ENCODE results near the gene FAM187B. TPM values are rescaled to one million over a fixed set of nuclear protein-coding genes. Genes with fewer than 3 reads are reported as not detected.

Gene FAM187B
- total and polyA plus RNA-seq, 2 experiments from 2014 or later, result not detected

DNA sequence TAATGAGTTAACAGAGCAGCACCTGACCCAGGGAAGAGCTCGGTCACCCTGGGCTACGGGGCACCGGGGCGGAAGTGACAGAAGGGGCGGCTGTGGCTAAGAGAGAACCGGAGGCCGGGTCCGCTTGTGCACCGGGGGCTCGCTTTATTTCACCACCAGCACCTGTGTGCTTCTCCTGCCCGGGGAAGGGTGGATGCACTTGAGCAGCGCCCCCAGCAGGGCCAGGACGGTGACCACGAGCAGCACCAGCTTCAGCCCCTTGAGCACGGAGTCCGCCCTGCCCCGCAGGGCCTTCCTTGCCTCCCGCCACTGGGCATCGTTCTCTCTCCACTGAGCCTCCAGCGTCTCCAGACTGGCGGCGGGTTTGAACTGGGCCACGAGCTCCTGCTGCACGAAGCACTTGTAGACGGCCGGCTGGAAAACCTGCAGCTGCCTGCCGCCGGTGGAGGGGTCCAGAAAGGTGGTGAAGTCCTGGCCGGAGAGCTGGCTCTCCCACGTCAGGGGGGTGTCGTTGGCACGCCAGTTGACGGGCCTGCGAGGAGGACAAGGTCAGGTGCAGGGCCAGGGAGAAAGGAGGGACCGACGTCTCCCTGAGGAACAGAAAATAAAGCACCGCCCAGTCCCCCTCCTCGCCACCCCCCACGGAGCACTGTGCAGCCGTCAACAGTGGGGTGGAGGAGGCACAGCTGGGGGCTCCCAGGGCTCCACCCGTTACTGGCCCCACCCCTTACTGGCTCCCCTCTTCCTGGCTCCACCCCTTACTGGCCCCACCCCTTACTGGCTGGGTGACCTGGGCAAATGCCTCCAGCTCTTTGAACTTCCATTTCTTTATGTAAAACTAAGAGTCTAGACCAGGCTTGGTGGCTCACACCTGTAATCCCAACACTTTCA is 3.6 kb downstream of the FAM187B start:
- Histone ChIP-seq H3K4me2 (no peak overlapping the region), H3K27me3 (no peaks in the 10 kb centered on the region), H3K4me1 (ENCODE audit: insufficient read depth) (peaks cover 4% of the 10 kb centered on the region), H3K9me2 (replicated peaks; ENCODE audit: insufficient read depth) (no peaks in the 10 kb centered on the region), H3K9me3 (ENCODE audit: low read depth) (no peaks in the 10 kb centered on the region), H3K36me3 (replicated peaks; ENCODE audit: insufficient read depth, low read depth) (no peaks in the 10 kb centered on the region), H3K79me2 (no peaks in the 10 kb centered on the region), H4K20me1 (ENCODE audit: insufficient read depth, poor library complexity, severe bottlenecking) (no peaks in the 10 kb centered on the region), H3K4me3 (no peak overlapping the region), H2AFZ (no peak overlapping the region), H3K27ac (no peak overlapping the region)
- no peak for TF ChIP-seq EZH2 (IDR thresholded peaks at IDR 0.05; ENCODE audit: borderline replicate concordance)
- no peak for TF ChIP-seq EZH2phosphoT487 (IDR thresholded peaks at IDR 0.05; ENCODE audit: low read depth, severe bottlenecking, unreplicated experiment)
- TF ChIP-seq, protein P1, sequence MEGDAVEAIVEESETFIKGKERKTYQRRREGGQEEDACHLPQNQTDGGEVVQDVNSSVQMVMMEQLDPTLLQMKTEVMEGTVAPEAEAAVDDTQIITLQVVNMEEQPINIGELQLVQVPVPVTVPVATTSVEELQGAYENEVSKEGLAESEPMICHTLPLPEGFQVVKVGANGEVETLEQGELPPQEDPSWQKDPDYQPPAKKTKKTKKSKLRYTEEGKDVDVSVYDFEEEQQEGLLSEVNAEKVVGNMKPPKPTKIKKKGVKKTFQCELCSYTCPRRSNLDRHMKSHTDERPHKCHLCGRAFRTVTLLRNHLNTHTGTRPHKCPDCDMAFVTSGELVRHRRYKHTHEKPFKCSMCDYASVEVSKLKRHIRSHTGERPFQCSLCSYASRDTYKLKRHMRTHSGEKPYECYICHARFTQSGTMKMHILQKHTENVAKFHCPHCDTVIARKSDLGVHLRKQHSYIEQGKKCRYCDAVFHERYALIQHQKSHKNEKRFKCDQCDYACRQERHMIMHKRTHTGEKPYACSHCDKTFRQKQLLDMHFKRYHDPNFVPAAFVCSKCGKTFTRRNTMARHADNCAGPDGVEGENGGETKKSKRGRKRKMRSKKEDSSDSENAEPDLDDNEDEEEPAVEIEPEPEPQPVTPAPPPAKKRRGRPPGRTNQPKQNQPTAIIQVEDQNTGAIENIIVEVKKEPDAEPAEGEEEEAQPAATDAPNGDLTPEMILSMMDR (IDR thresholded peaks at IDR 0.05; ENCODE audit: poor library complexity), result no peak
- DNase-seq (ENCODE audit: low spot score), result no peak
- 81% methylated on average over 38 of the region's 41 CpGs for WGBS (ENCODE audit: low lambda C conversion rate, missing lambda C conversion rate)

GRCh38 chr19:35223862-35224505 is 4.6 kb downstream of the FAM187B start:
- Histone ChIP-seq H3K4me2 (no peak overlapping the region), H4K20me1 (ENCODE audit: insufficient read depth, poor library complexity, severe bottlenecking) (no peaks in the 10 kb centered on the region), H3K27ac (no peak overlapping the region), H2AFZ (no peak overlapping the region), H3K9me2 (replicated peaks; ENCODE audit: insufficient read depth) (no peaks in the 10 kb centered on the region), H3K4me1 (ENCODE audit: insufficient read depth) (peaks cover 4% of the 10 kb centered on the region), H3K79me2 (no peaks in the 10 kb centered on the region), H3K36me3 (replicated peaks; ENCODE audit: insufficient read depth, low read depth) (no peaks in the 10 kb centered on the region), H3K9me3 (ENCODE audit: low read depth) (no peaks in the 10 kb centered on the region), H3K4me3 (no peak overlapping the region), H3K27me3 (no peaks in the 10 kb centered on the region)
- WGBS (ENCODE audit: low lambda C conversion rate, missing lambda C conversion rate), result 80% methylated on average over 4 of the region's 4 CpGs
- DNase-seq (ENCODE audit: low spot score), result no peak
- TF ChIP-seq EZH2 (IDR thresholded peaks at IDR 0.05; ENCODE audit: borderline replicate concordance) (no peak), EZH2phosphoT487 (IDR thresholded peaks at IDR 0.05; ENCODE audit: low read depth, severe bottlenecking, unreplicated experiment) (no peak)
- TF ChIP-seq, protein P1 (IDR thresholded peaks at IDR 0.05; ENCODE audit: poor library complexity), result no peak

- no peak for DNase-seq (ENCODE audit: low spot score)
- H3K4me2 ChIP-seq, result no peak overlapping the region
- 69% methylated on average over 6 of the region's 6 CpGs for WGBS (ENCODE audit: low lambda C conversion rate, missing lambda C conversion rate)
- no peaks in the 10 kb centered on the region for H3K27me3 ChIP-seq
- H3K9me2 ChIP-seq (replicated peaks; ENCODE audit: insufficient read depth), result no peaks in the 10 kb centered on the region
- H3K9me3 ChIP-seq (ENCODE audit: low read depth), result no peaks in the 10 kb centered on the region
- H3K79me2 ChIP-seq, result no peaks in the 10 kb centered on the region
- no peak overlapping the region for H2AFZ ChIP-seq
- H3K36me3 ChIP-seq (replicated peaks; ENCODE audit: insufficient read depth, low read depth), result no peaks in the 10 kb centered on the region
- H4K20me1 ChIP-seq (ENCODE audit: insufficient read depth, poor library complexity, severe bottlenecking), result no peaks in the 10 kb centered on the region
- H3K27ac ChIP-seq, result no peak overlapping the region
- no peak for TF ChIP-seq EZH2phosphoT487 (IDR thresholded peaks at IDR 0.05; ENCODE audit: low read depth, severe bottlenecking, unreplicated experiment)
- TF ChIP-seq, protein P1 (IDR thresholded peaks at IDR 0.05; ENCODE audit: poor library complexity), result no peak
- TF ChIP-seq EZH2 (IDR thresholded peaks at IDR 0.05; ENCODE audit: borderline replicate concordance), result no peak
- H3K4me1 ChIP-seq (ENCODE audit: insufficient read depth), result peaks cover 4% of the 10 kb centered on the region
- H3K4me3 ChIP-seq, result no peak overlapping the region
These were observed 5.3 kb downstream of the FAM187B start for GRCh38 chr19:35223084-35223790.

Data from hepatocyte (in vitro differentiated cells).